GM12878 (cell line): ENCODE measurements around the gene DENND1A.

ENCODE experiments used
- CTCF ChIP-seq, 3 experiments: IDR thresholded peaks in 2 of 3; conservative IDR thresholded peaks in 1 of 3; 2 replicates each; pipeline ENCODE4 v1.5.1; 2011; ENCODE audit warnings: low read depth in 3 of 3, low read length in 3 of 3, mild to moderate bottlenecking in 3 of 3, control low read depth in 2 of 3, moderate library complexity in 2 of 3, inconsistent platforms in 1 of 3, mixed read lengths in 1 of 3; ENCODE audit not compliant: control insufficient read depth in 2 of 3, insufficient read depth in 1 of 3; ENCODE audit errors: extremely low read depth in 1 of 3
- DPF2 ChIP-seq: fragments of 450-650 bp; IDR thresholded peaks from 2 replicates; pipeline ENCODE4 v1.6.1; 2017; ENCODE audit warnings: mild to moderate bottlenecking
- ESRRA ChIP-seq: IDR thresholded peaks from 2 replicates; pipeline ENCODE4 v1.6.1; 2012; ENCODE audit warnings: mild to moderate bottlenecking, low read length, improper control_type of control experiment
- MAX ChIP-seq: IDR thresholded peaks from 2 replicates; pipeline ENCODE4 v1.6.1; 2012; ENCODE audit warnings: low read depth, low read length, improper control_type of control experiment
- MTA3 ChIP-seq: IDR thresholded peaks from 2 replicates; pipeline ENCODE4 v1.6.1; 2012; ENCODE audit warnings: low read length, inconsistent platforms, borderline replicate concordance
- NFIC ChIP-seq: IDR thresholded peaks from 2 replicates; pipeline ENCODE4 v1.6.1; 2012; ENCODE audit warnings: low read depth, mild to moderate bottlenecking, inconsistent platforms, low read length, moderate library complexity
- POLR2A ChIP-seq: IDR thresholded peaks from 2 replicates; pipeline ENCODE4 v1.6.1; 2011; ENCODE audit warnings: low read depth, mild to moderate bottlenecking, low read length
- SMC3 ChIP-seq: IDR thresholded peaks from 2 replicates; pipeline ENCODE4 v1.6.1; 2011; ENCODE audit warnings: low read length, improper control_type of control experiment, borderline replicate concordance
- SP1 ChIP-seq: IDR thresholded peaks from one replicate; pipeline ENCODE4 v1.6.1; 2011; ENCODE audit warnings: low read depth, low read length
- TCF12 ChIP-seq: IDR thresholded peaks from 2 replicates; pipeline ENCODE4 v1.6.1; 2011; ENCODE audit warnings: low read depth, mild to moderate bottlenecking, low read length

GRCh38 chr9:123334639-123335038 is 595.3 kb downstream of the DENND1A start:
- TF ChIP-seq NFIC (no peak), DPF2 (no peak), TCF12 (no peak), MAX (no peak), CTCF (IDR thresholded peaks at IDR 0.05 in 2 of 3, conservative IDR thresholded peaks at IDR 0.05 in 1 of 3; ENCODE audit: control insufficient read depth in 2 of 3, extremely low read depth in 1 of 3, insufficient read depth in 1 of 3, low read depth in 3 of 3, low read length in 3 of 3) (no peak), SP1 (no peak), MTA3 (no peak), POLR2A (no peak), ESRRA (no peak), SMC3 (no peak)
